Keratinocyte (primary cell): ENCODE data around the gene UNKL. TPM values are rescaled to one million over a fixed set of nuclear protein-coding genes. Genes with fewer than 3 reads are reported as not detected.

Experiments used
- DNase-seq: peaks from one replicate; pipeline ENCODE4 v3.0.0-alpha.2; 2011; ENCODE audit warnings: low read depth, missing footprints, low spot score
- FAIRE-seq: peaks from 2 replicates; lab custom pipeline; 2011; peaks lifted over from hg19 to GRCh38; lab: Jason Lieb, UNC
- H2AFZ ChIP-seq: 2 replicates; pipeline ENCODE4 v1.6.0; 2012; ENCODE audit warnings: low read length, control low read depth, inconsistent platforms; ENCODE audit not compliant: control insufficient read depth
- H3K27ac ChIP-seq: 2 replicates; pipeline ENCODE4 v1.5.1; 2011; ENCODE audit warnings: low read length; ENCODE audit not compliant: control insufficient read depth, insufficient read depth
- H3K27me3 ChIP-seq: 3 replicates; pipeline ENCODE4 v1.6.0; 2011; ENCODE audit warnings: low read length; ENCODE audit not compliant: control insufficient read depth, insufficient read depth; ENCODE audit errors: extremely low read depth
- H3K36me3 ChIP-seq, 2 experiments: 2 replicates in 1 of 2; 3 replicates in 1 of 2; pipeline ENCODE4 v1.5.1; 2011; ENCODE audit warnings: low read length in 2 of 2, mild to moderate bottlenecking in 1 of 2; ENCODE audit not compliant: control insufficient read depth in 2 of 2, insufficient read depth in 2 of 2; ENCODE audit errors: extremely low read depth in 1 of 2
- H3K4me1 ChIP-seq: 3 replicates; pipeline ENCODE4 v1.5.1; 2011; ENCODE audit warnings: low read length; ENCODE audit not compliant: control insufficient read depth, insufficient read depth; ENCODE audit errors: extremely low read depth
- H3K4me2 ChIP-seq: 3 replicates; pipeline ENCODE4 v1.6.0; 2011; ENCODE audit warnings: low read depth, low read length; ENCODE audit not compliant: control insufficient read depth, insufficient read depth; ENCODE audit errors: extremely low read depth
- H3K4me3 ChIP-seq, 3 experiments: fragments of 200-600 bp in 1 of 3; sonication (generic) in 1 of 3; 2 replicates in 2 of 3; 3 replicates in 1 of 3; pipeline ENCODE4 v1.5.1; 2011 to 2016; ENCODE audit warnings: low read length in 3 of 3, mild to moderate bottlenecking in 3 of 3, control low read depth in 2 of 3, inconsistent platforms in 1 of 3, low read depth in 1 of 3, mixed read lengths in 1 of 3, mixed run types in 1 of 3, moderate library complexity in 1 of 3; ENCODE audit not compliant: control insufficient read depth in 2 of 3, insufficient read depth in 2 of 3; ENCODE audit errors: extremely low read depth in 1 of 3
- H3K79me2 ChIP-seq: 2 replicates; pipeline ENCODE4 v1.6.0; 2012; ENCODE audit warnings: low read length; ENCODE audit not compliant: control insufficient read depth, insufficient read depth
- H3K9ac ChIP-seq: 3 replicates; pipeline ENCODE4 v1.6.0; 2011; ENCODE audit warnings: low read length; ENCODE audit not compliant: control insufficient read depth, insufficient read depth; ENCODE audit errors: extremely low read depth
- H3K9me1 ChIP-seq: 3 replicates; pipeline ENCODE4 v1.6.0; 2011; ENCODE audit warnings: low read length; ENCODE audit not compliant: control insufficient read depth, insufficient read depth; ENCODE audit errors: extremely low read depth
- H3K9me3 ChIP-seq: 2 replicates; pipeline ENCODE4 v1.5.1; 2012; ENCODE audit warnings: low read depth, low read length; ENCODE audit not compliant: control insufficient read depth
- H4K20me1 ChIP-seq: 3 replicates; pipeline ENCODE4 v1.6.0; 2011; ENCODE audit warnings: low read length; ENCODE audit not compliant: control insufficient read depth, insufficient read depth; ENCODE audit errors: extremely low read depth
- CTCF ChIP-seq, 3 experiments: IDR thresholded peaks in 1 of 3; conservative IDR thresholded peaks in 1 of 3; optimal IDR thresholded peaks in 1 of 3; 2 replicates in 2 of 3; 3 replicates in 1 of 3; pipeline versions ENCODE3 to v1.5.1; 2011; ENCODE audit warnings: low read length in 3 of 3, mild to moderate bottlenecking in 3 of 3, moderate library complexity in 2 of 3, control low read depth in 1 of 3, inconsistent platforms in 1 of 3; ENCODE audit not compliant: insufficient read depth in 2 of 3; ENCODE audit errors: extremely low read depth in 1 of 3
- EZH2 ChIP-seq: IDR thresholded peaks from one replicate; pipeline ENCODE4 v1.6.1; 2012; ENCODE audit warnings: inconsistent platforms, mild to moderate bottlenecking, low read length, moderate library complexity
- dilution Hi-C: fragments of 300-500 bp; cut with MboI; formaldehyde crosslinking; loops from one replicate; pipeline ENCODE4 v1.7.0; 2020; ENCODE audit warnings: low sequenced_read_pairs; ENCODE audit not compliant: extremely low pct_ligation_motif_present
- polyA plus RNA-seq, 5 experiments: library from polyadenylated mRNA; depleted of rRNA in 3 of 5; stranded (reverse) in 3 of 5; stranded (forward) in 1 of 5; unstranded in 1 of 5; fragments of >200 nt; gene quantifications; 1 replicate in 1 of 5; 2 replicates in 3 of 5; 3 replicates in 1 of 5; pipeline versions ENCODE4 v1.2.1 to v1.2.3, GENCODE V29; 2011 to 2012; ENCODE audit warnings: missing spikeins in 2 of 5, low read depth in 1 of 5, low replicate concordance in 1 of 5

The UNKL gene
- polyA plus RNA-seq, 1 donor (not counting 4 experiments of a cell fraction or from before 2014, with no cell fraction given) = 2.3 TPM

DNA sequence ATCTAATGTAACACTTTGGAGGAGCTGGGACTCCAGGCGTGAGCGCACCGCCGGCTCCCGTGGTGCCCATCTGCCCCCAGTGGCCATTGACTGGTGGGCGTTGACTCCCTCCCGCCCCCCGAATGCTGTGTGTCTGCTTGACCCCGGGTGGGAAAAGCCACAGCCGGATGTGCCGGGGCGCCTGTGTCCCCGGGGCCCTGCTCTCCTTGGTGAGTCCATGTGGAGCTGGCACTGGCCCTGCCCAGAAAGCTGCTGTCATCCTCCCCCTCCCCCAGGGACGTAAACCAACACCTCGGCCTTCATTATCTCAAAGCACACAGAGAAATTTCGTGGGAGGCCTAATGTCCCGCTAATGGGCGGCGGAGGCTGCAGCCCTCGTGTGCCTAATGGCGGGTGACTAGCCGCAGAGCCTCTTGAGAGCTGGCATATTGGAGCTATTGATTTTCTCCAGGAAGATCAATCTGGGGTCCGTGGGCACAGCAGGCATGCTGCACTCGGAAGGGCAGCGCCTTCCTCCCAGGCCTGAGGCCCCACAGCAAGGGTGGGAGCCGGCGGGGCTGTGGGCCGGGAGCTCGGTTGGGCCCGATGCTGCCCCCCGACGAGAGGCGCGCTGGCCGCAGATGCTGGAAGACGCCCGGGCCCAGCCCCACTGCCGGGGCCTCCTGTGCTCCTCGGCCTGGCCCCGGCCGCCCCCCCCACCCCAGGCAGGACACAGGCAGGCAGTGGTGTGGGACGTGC, 12.4 kb upstream of the UNKL start:
- Histone ChIP-seq H3K9me1 (no peaks in the 10 kb centered on the region), H3K9ac (no peak overlapping the region), H3K4me3 (no peak overlapping the region), H3K27me3 (no peaks in the 10 kb centered on the region), H3K36me3 (no peaks in the 10 kb centered on the region), H3K9me3 (no peaks in the 10 kb centered on the region), H3K79me2 (no peaks in the 10 kb centered on the region), H3K4me1 (no peaks in the 10 kb centered on the region), H3K4me2 (no peak overlapping the region), H3K27ac (no peak overlapping the region), H4K20me1 (no peaks in the 10 kb centered on the region), H2AFZ (no peak overlapping the region)
- FAIRE-seq (no peak), DNase-seq (no peak)
- dilution Hi-C loops = no loop called here
- TF ChIP-seq EZH2 = no peak
- TF ChIP-seq CTCF (optimal IDR thresholded peaks at IDR 0.05 in 1 of 3, IDR thresholded peaks at IDR 0.05 in 1 of 3, conservative IDR thresholded peaks at IDR 0.05 in 1 of 3; ENCODE audit: extremely low read depth in 1 of 3, insufficient read depth in 2 of 3, low read length in 3 of 3) = no peak

DNA sequence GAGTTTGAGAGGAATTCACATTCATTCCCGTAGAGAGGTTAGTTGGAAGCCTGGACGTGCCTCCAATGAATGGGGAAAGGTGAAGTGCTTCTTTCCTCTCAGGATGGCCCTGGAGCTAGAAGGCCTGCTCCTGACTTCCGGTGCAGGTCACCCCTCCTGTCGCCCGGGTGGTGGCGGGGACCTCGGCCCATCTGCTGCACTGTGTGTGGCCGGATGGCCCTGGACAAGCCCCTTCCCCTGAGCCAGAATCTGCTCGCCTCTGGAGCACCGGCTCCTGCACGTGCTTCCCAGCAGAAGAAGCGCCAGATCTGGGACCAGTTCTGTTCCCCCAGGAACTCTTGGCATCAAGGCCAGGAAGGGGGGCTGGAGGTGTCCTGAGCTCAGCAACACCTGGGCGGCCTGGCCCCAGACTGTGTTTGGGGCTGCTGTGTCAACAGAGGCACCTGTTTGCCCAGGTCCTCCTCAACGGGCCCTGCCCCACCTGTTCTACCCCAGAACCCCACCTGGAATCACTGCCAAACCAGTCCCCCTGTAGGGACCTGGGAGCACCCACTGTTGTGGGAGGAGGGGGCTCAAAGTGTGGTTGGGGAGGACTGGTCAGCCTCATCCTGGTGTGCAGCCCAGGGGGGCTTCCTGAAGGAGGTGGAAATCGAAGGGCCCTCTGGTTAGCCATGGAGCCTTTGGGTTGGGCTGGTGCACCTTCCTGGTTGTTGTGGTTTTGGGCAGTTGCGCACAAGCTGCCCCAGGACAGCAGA, 11.3 kb upstream of the UNKL start:
- dilution Hi-C loops = no loop called here
- Histone ChIP-seq H3K9me1 (no peaks in the 10 kb centered on the region), H3K27me3 (no peaks in the 10 kb centered on the region), H4K20me1 (no peaks in the 10 kb centered on the region), H3K36me3 (no peaks in the 10 kb centered on the region), H3K4me3 (no peak overlapping the region), H3K9me3 (no peaks in the 10 kb centered on the region), H2AFZ (no peak overlapping the region), H3K27ac (no peak overlapping the region), H3K4me2 (no peak overlapping the region), H3K79me2 (no peaks in the 10 kb centered on the region), H3K4me1 (no peaks in the 10 kb centered on the region), H3K9ac (no peak overlapping the region)
- DNase-seq (no peak), FAIRE-seq (no peak)
- TF ChIP-seq EZH2 = no peak
- TF ChIP-seq CTCF (optimal IDR thresholded peaks at IDR 0.05 in 1 of 3, IDR thresholded peaks at IDR 0.05 in 1 of 3, conservative IDR thresholded peaks at IDR 0.05 in 1 of 3; ENCODE audit: extremely low read depth in 1 of 3, insufficient read depth in 2 of 3, low read length in 3 of 3) = no peak
